NCI-H345 treated with DMSO at 0.1 percent for 48 hours (cell line): ENCODE data around the gene STRN.
"Not testable (repeated sequence)": the region's sequence is repeated elsewhere in the genome, so short reads cannot be mapped to it uniquely, and the experiment has no call there.

Experiments used
- DNase-seq: peaks from one replicate; lab custom pipeline; 2025; ENCODE audit not compliant: unreplicated experiment; lab: John Stamatoyannopoulos, UW

The STRN gene

GRCh38 chr2:36915627-36916026 is 50.7 kb downstream of the STRN start:
- DNase-seq, result no peak

- no peak for DNase-seq
Measured at GRCh38 chr2:36912695-36913094, 53.6 kb downstream of the STRN start.

- no peak for DNase-seq
Measured at GRCh38 chr2:36911012-36911411, 55.3 kb downstream of the STRN start.

- DNase-seq, result no peak
Measured at GRCh38 chr2:36906277-36906676, 60.1 kb downstream of the STRN start.

GRCh38 chr2:36904636-36905035 is 61.7 kb downstream of the STRN start:
- DNase-seq, result no peak

GRCh38 chr2:36902385-36903120 is 63.8 kb downstream of the STRN start:
- no peak for DNase-seq

GRCh38 chr2:36892805-36893204 is 73.5 kb downstream of the STRN start:
- DNase-seq, result no peak

GRCh38 chr2:36889795-36890194 is 76.5 kb downstream of the STRN start:
- DNase-seq, result no peak

GRCh38 chr2:36887095-36887494 is 79.2 kb downstream of the STRN start:
- DNase-seq, result not testable (repeated sequence)

GRCh38 chr2:36886664-36887063 is 79.7 kb downstream of the STRN start:
- no peak for DNase-seq

- no peak for DNase-seq
Measured at GRCh38 chr2:36885605-36886004, 80.7 kb downstream of the STRN start.

- no peak for DNase-seq
Measured at GRCh38 chr2:36882532-36882931, 83.8 kb downstream of the STRN start.

- DNase-seq, result no peak
Measured at GRCh38 chr2:36881816-36882215, 84.5 kb downstream of the STRN start.

- no peak for DNase-seq
Measured at GRCh38 chr2:36878429-36878828, 87.9 kb downstream of the STRN start.

GRCh38 chr2:36871068-36871707 is 95.1 kb downstream of the STRN start:
- DNase-seq, result no peak

- DNase-seq, result no peak
Measured at GRCh38 chr2:36869606-36870005, 96.7 kb downstream of the STRN start.

- no peak for DNase-seq
Measured at GRCh38 chr2:36861896-36862295, 104.4 kb downstream of the STRN start.

GRCh38 chr2:36859366-36859792 is 107.0 kb downstream of the STRN start:
- DNase-seq, result no peak

- no peak for DNase-seq
Measured at GRCh38 chr2:36858551-36859365, 107.6 kb downstream of the STRN start.

- no peak for DNase-seq
Measured at GRCh38 chr2:36857713-36858112, 108.6 kb downstream of the STRN start.

GRCh38 chr2:36855429-36855828 is 110.9 kb downstream of the STRN start:
- DNase-seq, result no peak

GRCh38 chr2:36854241-36854640 is 112.1 kb downstream of the STRN start:
- no peak for DNase-seq
